GM10266 (cell line): ENCODE data around the gene CD34.

Experiments
- DNase-seq: peaks from one replicate; pipeline ENCODE4 v3.0.0; 2012; ENCODE audit errors: extremely low spot score
- TF ChIP-seq, protein P1 (sequence below): IDR thresholded peaks from 2 replicates; pipeline ENCODE4 v1.5.1; 2012; ENCODE audit warnings: mild to moderate bottlenecking, low read depth; ENCODE audit not compliant: control insufficient read depth, insufficient read depth; ENCODE audit errors: missing control alignments

CD34 gene

DNA sequence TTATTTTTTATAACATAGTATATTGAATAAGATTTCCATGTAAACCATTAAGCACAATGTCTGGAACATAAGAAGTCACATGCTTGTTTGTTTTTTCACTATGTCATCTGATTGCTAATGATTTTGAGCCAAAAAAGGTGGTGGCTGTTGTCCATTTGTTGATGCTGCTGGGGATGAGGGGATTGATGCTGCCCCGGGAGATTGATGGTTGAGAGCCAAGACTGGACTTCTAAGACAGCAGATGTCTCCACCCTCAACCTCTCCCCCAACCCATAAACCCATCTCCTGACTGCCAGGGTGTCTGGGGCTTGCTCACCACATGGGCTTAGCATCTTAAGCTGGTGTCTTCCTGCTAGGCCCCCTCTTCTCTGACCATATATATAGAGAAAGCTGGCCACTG lies 35.8 kb upstream of the CD34 start:
- TF ChIP-seq, protein P1, sequence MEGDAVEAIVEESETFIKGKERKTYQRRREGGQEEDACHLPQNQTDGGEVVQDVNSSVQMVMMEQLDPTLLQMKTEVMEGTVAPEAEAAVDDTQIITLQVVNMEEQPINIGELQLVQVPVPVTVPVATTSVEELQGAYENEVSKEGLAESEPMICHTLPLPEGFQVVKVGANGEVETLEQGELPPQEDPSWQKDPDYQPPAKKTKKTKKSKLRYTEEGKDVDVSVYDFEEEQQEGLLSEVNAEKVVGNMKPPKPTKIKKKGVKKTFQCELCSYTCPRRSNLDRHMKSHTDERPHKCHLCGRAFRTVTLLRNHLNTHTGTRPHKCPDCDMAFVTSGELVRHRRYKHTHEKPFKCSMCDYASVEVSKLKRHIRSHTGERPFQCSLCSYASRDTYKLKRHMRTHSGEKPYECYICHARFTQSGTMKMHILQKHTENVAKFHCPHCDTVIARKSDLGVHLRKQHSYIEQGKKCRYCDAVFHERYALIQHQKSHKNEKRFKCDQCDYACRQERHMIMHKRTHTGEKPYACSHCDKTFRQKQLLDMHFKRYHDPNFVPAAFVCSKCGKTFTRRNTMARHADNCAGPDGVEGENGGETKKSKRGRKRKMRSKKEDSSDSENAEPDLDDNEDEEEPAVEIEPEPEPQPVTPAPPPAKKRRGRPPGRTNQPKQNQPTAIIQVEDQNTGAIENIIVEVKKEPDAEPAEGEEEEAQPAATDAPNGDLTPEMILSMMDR, result no peak
- no peak for DNase-seq

DNA sequence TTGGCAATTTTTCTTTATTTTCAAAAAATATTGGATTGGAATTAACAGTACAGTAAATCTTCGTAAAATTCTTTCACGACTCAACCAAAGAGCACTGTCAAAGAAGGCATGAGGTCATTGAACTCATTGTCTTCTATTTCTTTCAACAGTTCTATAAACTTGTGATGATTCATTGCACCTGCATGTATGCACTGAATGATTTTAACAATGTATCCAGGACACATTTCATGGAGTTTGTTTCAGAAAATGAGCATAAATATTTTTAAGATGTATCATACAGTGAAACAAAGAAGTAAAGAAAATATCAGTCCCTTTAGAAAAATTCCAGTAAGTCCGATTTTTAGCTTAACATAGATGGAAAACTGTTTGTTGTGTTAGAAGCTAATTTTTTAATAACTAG lies 33.6 kb upstream of the CD34 start:
- TF ChIP-seq, protein P1, result no peak
- no peak for DNase-seq

DNA sequence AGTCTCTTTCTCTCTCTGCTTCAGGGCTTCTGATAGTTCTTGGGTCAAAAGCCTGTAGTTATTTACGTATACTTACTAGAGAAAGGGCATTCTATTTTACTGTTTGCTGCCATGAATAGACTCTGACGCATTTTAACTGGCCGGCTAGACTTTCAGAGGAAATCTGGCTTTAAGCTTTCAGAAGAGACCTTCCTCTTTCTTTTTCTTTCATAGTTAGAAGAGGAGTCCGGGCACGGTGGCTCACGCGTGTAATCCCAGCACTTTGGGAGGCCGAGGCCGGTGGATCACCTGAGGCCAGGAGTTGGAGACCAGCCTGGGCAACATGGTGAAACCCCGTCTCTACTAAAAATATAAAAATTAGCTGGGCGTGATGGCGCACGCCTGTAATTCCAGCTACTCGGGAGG lies 31.4 kb upstream of the CD34 start:
- DNase-seq, result peak; percentile 46

DNA sequence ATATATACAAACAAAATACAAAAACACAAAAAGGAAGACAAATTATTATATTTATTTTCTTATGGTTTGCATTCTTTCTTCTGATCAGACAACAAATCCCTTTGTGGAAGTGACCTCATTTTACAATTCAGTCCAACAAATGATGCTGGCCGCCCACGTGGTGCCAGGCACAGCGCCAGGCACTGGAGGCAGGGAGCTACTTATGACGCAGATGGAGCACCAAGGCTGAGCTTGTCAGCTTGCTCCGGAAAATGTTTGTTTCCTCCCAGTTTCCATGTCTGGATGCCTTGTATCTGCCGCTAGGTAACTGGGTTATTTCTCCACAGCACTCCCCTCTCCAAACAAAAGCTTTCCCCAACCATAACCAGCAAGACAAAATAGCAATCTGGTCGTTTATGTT lies 30.7 kb upstream of the CD34 start:
- DNase-seq, result no peak
- TF ChIP-seq, protein P1, result no peak

DNA sequence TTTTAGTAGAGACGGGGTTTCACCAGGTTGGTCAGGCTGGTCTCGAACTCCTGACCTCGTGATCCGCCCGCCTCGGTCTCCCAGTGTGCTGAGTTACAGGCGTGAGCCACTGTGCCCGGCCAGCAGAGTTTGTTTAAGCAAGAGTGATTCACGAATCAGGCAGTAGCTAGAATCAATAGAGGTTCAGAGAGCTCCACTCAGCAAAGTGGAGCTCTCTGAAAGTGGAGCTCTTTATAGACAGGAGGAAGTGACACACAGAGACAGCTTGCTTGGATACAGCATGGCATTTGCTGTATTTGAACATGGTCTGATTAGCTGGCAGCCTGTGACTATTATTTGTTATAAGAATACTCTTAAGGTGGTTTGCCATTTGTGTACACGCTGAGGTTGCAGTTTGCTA lies 27.1 kb upstream of the CD34 start:
- no peak for DNase-seq
- TF ChIP-seq, protein P1, result no peak

DNA sequence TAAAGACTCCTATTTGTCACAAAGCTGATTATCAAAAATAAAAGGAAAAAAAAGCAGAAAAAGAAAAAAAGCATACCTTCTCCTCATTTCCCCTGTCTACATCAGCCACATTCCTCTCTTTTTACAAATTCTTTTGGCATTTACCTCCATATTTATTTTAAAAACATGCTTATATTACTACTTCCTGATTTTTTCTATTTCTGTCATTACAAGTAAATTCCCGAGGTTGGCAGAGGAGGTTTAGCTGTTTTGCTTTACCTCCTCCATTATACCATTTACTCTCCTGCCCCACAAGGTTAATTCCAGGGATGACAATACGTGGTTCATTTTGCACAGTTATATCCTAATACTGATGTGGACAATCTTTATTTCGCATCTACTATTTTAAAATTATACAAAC lies 26.3 kb upstream of the CD34 start:
- TF ChIP-seq, protein P1, result no peak
- no peak for DNase-seq

DNA sequence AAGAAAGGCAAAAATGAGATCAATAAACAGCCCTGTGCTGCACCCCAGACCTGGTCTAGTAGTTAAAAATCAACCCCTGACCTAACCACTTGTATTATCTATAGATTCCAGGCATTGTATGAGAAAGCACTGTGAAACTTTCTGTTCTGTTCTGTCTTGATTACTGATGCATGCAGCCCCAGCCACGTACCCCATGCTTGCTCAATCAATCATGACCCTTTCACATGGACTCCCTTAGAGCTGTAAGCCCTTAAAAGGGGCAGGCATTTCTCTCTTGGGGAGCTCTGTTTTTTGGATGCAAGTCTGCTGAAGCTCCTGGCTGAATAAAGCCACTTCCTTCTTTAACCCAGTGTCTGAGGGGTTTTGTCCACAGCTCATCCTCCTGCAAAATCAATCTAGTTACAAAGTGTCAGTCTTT lies 24.2 kb upstream of the CD34 start:
- TF ChIP-seq, protein P1, result no peak
- DNase-seq, result no peak

DNA sequence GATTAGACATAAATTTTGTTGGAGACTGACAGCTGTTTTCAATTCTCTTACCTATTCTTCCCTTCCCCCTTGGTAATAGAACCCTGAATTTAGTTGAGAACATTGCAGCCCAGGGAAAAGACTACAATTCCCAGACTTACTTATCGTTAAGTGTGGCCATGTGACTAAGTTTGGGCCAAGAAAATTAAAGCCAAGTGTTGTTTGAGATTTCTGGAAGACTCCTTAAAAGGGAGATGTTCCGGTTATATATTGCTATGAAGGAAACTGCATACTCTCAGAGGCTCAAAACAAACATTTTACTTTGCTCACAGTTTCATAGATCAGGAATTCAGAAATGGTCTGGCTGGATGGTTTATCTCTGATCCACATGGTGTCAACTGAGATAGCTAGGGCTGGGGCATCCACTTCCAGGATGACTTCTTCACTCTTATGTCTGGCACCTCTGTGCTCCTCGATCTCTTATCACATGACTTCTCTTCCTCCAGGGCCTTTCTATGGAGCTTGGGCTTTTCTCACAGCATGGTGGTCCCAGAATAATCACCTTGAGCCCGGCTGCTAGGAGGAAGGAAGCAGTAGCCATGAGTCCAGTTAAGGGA lies 22.4 kb upstream of the CD34 start:
- TF ChIP-seq, protein P1, result no peak
- DNase-seq, result no peak
